ENCODE data around the gene PLAGL2. TPM values are rescaled to one million over a fixed set of nuclear protein-coding genes. Genes with fewer than 3 reads are reported as not detected.
A peak's percentile ranks its signal among the peaks of the same experiment; 100 is the strongest.

Gene PLAGL2
- total RNA-seq, 1 experiment from 2014 or later, result 44.4 TPM

DNA sequence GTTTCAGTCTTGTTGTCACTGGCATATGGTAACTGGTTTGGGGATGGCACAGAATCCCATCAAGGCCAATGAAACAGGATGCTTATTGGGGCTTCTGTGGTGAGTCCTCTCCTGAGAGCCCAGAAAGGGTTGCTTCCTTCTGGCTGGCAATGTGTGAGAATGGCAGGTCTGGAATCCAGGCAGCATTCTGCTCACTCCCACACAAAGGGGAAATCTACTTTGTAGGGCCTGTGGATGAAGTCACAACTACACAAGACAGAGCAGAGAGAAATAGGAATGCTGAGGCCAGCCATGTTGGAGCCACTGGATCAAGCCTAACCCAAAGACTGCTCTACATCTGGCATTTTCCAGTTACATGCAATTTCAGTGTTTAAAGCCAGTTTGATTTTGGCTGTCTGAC, 15.7 kb downstream of the PLAGL2 start:
- no peak overlapping the region for H2BK15ac ChIP-seq (ENCODE audit: low read depth, low read length)
- H3K4ac ChIP-seq (ENCODE audit: low read depth, low read length), result no peak overlapping the region
- no peak for DNase-seq
- no peak overlapping the region for H2AFZ ChIP-seq (ENCODE audit: low read length)
- H4K5ac ChIP-seq (ENCODE audit: insufficient read length, low read depth, low read length), result no peak overlapping the region
- no peak overlapping the region for H3K4me3 Mint-ChIP-seq
- no peak overlapping the region for H3K23ac ChIP-seq (ENCODE audit: insufficient read length, low read depth, low read length)
- H3K27me3 ChIP-seq (ENCODE audit: insufficient read depth, low read length), result no peaks in the 10 kb centered on the region
- no peak overlapping the region for H3K56ac ChIP-seq (ENCODE audit: insufficient read length, low read depth, low read length)
- H3K9me3 Mint-ChIP-seq, result no peaks in the 10 kb centered on the region; a peak in 1 of 5 replicates
- TF ChIP-seq, protein P1, sequence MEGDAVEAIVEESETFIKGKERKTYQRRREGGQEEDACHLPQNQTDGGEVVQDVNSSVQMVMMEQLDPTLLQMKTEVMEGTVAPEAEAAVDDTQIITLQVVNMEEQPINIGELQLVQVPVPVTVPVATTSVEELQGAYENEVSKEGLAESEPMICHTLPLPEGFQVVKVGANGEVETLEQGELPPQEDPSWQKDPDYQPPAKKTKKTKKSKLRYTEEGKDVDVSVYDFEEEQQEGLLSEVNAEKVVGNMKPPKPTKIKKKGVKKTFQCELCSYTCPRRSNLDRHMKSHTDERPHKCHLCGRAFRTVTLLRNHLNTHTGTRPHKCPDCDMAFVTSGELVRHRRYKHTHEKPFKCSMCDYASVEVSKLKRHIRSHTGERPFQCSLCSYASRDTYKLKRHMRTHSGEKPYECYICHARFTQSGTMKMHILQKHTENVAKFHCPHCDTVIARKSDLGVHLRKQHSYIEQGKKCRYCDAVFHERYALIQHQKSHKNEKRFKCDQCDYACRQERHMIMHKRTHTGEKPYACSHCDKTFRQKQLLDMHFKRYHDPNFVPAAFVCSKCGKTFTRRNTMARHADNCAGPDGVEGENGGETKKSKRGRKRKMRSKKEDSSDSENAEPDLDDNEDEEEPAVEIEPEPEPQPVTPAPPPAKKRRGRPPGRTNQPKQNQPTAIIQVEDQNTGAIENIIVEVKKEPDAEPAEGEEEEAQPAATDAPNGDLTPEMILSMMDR (conservative IDR thresholded peaks at IDR 0.05), result no peak
- H3K9ac ChIP-seq (ENCODE audit: extremely low read depth, insufficient read length, low read length), result no peak overlapping the region
- no peak overlapping the region for H2BK5ac ChIP-seq (ENCODE audit: insufficient read length, low read length)
- H4K20me1 ChIP-seq (ENCODE audit: control insufficient read depth, insufficient read depth, insufficient read length), result no peaks in the 10 kb centered on the region
- H3K27me3 Mint-ChIP-seq (ENCODE audit: low read depth), result no peaks in the 10 kb centered on the region
- H3K18ac ChIP-seq (ENCODE audit: insufficient read length, low read depth, low read length), result no peak overlapping the region
- H2BK12ac ChIP-seq (ENCODE audit: insufficient read length, low read depth, low read length), result no peak overlapping the region
- H4K8ac ChIP-seq (replicated peaks; ENCODE audit: insufficient read length, low read depth, low read length), result no peak overlapping the region
- H3K36me3 Mint-ChIP-seq (ENCODE audit: insufficient read depth in 1 of 3, low read depth in 3 of 3), result peaks cover 21 to 47% (median 35%) of the 10 kb centered on the region in 3 experiments
- no peak overlapping the region for H3T11ph ChIP-seq (ENCODE audit: low read length)
- H3K9me3 ChIP-seq (ENCODE audit: control insufficient read depth, low read depth, low read length), result no peaks in the 10 kb centered on the region
- H3K79me2 ChIP-seq (ENCODE audit: insufficient read depth, low read length), result no peaks in the 10 kb centered on the region
- no peaks in the 10 kb centered on the region for H3K79me1 ChIP-seq (ENCODE audit: insufficient read depth, low read depth, low read length, poor library complexity, severe bottlenecking)
- no peak overlapping the region for H2AK5ac ChIP-seq (ENCODE audit: insufficient read length, low read length)
- no peak overlapping the region for H2BK120ac ChIP-seq (ENCODE audit: low read depth, low read length, poor library complexity, severe bottlenecking)
- H3K4me1 ChIP-seq (ENCODE audit: insufficient read depth, low read length), result no peaks in the 10 kb centered on the region
- peak overlapping the region in 1 of 3 experiments; percentile 67; a peak in 1 of 7 replicates for H3K27ac Mint-ChIP-seq
- no peak overlapping the region for H4K91ac ChIP-seq (ENCODE audit: insufficient read length, low read depth, low read length)
- H3K27ac ChIP-seq (ENCODE audit: insufficient read length, low read depth, low read length), result no peak overlapping the region
- no peak overlapping the region for H2BK20ac ChIP-seq (ENCODE audit: low read depth, low read length, poor library complexity, severe bottlenecking)
- H3K4me1 Mint-ChIP-seq, result peaks cover 16 to 19% of the 10 kb centered on the region in 2 experiments
- H3K23me2 ChIP-seq (ENCODE audit: insufficient read length, low read depth, low read length, poor library complexity, severe bottlenecking), result peaks cover 14% of the 10 kb centered on the region
- no peak overlapping the region for H3K14ac ChIP-seq (ENCODE audit: insufficient read depth, low read length)
- no peak overlapping the region for H3K4me2 ChIP-seq (ENCODE audit: insufficient read depth, insufficient read length, low read length)

Data from H9 (cell line).